ENCODE measurements around the gene DOCK6.
"Not testable (repeated sequence)": the region's sequence is repeated elsewhere in the genome, so short reads cannot be mapped to it uniquely, and the experiment has no call there.

The DOCK6 gene

DNA sequence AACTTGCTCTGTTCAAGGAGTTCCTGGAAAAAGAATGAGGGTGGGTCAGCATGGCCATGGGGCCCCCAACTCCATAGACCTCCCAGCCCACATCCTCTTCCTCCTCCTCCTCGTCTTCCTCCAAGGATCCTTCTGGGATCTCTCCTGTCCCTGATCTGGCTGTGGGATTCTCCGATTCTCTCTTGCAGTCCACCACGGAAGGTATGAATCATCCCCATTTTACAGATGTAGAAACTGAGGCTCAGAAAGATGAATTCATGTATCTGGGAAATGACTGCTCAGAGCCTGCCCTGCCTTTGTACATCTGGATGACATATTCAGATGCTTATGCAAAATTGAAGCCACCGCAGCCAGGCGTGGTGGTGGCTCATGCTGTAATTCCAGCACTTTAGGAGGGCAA lies 62.8 kb downstream of the DOCK6 start:
- in situ Hi-C loops (cut with HindIII; ENCODE audit: low sequenced_read_pairs), result no loop called here

DNA sequence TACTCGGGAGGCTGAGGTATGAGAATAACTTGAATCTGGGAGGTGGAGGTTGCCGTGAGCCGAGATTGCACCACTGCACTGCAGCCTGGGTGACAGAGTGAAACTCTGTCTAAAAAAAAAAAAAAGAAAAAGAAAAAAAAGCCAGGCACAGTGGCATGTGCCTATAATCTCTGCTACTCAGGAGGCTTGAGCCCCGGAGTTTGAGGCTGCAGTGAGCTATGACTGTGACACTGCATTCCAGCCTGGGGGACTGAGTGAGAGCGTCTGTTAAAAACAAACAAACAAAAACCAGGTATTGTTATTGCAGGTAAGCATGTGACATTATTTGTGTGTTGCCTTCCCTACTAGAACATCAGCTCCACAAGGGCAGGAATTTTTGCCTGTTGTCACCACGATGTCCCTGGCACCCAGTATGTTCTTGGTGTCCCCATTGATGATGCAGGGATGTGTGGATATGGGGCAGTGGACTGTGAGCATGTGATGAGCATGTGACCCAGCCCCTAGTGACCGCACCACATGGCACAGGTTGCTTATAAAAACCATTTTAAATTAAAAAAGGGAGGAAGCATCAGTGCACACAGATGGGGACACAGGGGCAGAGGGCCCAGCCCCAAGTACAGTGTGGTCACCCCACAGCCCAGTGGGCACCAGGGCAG lies 63.4 kb downstream of the DOCK6 start:
- in situ Hi-C loops (cut with HindIII; ENCODE audit: low sequenced_read_pairs), result no loop called here

DNA sequence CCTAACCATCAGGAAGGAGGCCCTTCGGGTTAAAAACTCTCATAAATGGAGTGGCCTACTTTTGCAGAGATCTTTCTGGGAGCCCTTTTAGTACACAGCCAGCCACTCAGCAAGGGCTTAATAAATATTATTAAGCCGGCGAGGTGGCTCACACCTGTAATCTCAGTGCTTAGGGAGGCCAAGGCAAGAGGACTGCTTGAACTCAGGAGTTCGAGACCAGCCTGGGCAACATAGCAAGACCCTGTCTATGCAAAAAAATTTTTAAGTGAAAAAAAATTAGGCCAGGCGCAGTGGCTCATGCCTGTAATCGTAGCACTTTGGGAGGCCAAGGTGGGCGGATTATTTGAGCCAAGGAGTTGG lies 64.2 kb downstream of the DOCK6 start:
- in situ Hi-C loops (cut with HindIII; ENCODE audit: low sequenced_read_pairs), result no loop called here

DNA sequence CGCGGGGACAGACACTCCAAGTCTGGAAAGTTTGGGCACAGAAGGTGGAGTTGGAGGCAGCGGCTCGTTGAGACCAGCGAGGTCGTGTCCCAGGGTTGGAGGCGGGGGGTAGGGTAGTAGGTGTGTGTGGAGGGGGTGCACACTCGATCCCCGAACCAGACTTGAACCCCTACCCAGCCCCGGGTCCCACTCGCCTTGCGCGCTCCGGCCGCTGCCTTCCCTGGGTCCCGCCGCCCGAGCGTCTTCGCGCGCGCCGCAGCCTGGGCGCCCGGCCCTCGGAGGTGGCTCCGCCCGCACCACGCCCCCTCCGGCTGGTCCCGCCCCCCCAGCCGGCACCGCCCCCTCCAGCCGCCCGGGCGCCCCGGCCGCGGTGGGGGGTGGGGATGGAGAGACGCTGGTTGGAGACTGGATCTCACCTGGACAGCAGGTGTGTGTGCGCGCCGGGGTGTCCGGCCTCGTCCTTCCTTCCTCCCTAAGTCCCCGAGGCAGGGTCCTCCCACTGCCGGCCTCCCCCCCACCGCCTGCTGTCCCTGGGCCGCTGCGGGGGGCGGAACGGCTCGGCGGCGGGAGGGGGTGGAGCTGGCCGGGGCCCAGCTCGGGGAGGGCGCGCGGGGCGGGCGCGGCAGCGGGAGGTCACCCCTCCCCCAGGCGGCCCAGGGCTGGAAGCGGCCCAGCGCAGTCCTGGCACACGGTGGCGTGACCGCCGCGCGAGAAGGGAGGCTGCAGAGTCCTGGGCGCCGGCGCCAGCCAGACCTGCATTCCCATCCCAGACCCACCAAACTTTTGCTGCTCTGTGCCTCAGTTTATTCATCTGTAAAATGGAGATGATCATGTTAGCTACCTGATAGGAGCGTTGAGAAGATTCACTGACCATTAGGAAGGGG lies 64.8 kb downstream of the DOCK6 start, which contains the start of gene KANK2:
Gene KANK2, minus strand, starts transcription at position 255 of the 884 bp plus-strand sequence. CDS start 3,034 bp downstream, outside the sequence.
- in situ Hi-C loops (cut with HindIII; ENCODE audit: low sequenced_read_pairs), result no loop called here

DNA sequence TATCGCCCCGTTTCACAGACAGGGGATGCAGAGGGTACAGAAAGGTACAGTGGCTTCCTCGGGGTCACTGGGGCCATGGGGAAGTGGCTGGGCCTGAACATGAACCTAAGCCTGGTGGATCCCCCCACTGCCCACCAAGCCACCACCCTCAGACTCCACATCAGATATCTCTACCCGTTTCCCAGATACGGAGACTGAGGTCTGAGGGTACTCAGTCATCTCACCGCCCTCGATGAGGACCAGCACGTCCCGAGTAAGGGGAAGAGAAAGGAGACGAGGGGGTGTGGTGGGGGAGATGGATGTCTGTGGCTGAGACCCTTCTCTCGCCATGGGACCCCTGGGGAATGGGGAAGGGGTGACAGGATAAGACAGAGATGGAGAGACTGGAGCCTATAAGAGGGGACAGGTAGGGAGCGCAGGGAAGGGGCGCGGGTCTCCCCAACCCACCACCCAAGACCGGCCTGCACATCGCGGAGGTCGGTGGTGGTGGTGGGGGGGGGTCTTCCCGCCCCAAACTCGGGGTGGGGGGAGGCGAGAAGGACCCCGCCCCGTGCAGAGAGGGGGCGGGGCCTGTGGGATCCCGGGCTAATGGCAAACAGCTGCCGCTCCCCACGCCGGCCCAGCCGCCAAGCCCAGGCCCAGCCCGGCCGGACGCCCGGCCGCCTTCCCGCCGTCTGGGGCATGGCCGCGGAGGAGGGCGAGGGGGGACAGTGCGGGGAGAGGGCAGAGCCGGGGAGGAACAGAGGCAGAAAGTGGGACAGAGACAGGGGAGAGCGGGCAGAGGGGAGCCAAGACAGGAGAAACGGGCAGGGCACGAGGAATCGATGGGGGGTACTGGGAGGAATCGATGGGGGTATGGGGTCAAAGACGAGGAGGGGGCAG lies 65.7 kb downstream of the DOCK6 start:
- in situ Hi-C loops (cut with HindIII; ENCODE audit: low sequenced_read_pairs), result no loop called here

DNA sequence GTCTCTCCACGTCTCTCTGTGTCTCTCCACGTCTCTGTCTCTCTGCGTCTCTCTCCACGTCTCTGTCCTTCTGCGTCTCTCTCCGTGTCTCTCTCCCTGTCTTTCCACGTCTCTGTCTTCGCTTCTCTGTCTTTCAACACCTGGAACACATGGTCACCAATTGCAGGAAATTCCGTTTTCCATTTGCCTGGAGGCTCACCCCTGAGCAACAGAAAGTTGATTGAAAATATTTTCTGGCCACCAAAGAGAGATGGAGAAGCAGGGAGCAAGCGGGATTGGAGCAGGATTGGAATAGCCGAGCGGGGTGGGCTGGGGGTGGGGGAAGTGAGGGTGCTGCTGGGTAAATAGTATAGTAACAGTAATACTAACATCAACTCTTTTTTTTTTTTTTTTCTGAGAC lies 66.6 kb downstream of the DOCK6 start:
- in situ Hi-C loops (cut with HindIII; ENCODE audit: low sequenced_read_pairs), result no loop called here

DNA sequence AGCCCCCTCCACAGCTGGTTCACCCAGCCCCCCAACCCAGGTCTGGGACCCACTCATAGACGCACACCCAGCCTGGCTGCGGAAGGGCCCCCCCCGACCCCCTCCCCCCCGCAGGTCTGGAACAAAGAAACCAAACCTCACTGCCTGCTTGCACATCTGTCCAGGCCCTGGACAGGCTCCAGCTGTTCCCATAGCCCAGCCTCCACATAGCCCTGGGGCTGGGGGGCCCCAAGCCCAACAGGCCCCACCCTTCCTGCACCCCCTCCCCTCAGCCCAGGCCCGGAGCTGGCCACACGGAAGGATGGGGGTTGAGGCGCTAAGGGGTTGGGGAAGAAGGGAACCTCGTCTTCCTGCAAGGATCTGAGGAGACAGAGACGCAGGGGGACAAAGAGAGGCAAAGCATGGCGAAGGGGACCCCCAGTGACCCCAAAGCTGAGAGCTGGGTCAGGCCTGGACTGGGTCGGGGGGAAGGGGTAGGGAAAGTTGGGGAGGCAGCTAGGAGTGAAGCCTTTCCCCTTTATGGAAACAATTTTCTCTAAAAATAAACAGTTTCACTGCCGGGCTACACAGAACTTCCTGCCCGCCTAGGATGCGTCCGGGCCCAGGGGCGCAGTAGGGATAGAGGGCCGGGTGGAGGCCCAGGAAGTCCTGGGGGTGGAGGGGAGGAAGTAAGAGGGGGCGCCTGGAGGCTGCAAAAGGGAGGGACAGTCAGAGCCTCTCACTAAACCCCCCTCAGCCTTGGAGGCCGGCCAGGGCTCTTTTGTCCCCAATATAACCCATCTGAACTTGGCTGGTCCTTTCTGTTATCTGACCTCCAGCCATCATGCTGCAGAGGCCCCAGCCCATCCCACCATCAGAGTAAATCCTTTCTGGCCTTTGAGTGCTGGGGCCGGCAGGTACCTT lies 67.4 kb downstream of the DOCK6 start:
- in situ Hi-C loops (cut with HindIII; ENCODE audit: low sequenced_read_pairs), result no loop called here

DNA sequence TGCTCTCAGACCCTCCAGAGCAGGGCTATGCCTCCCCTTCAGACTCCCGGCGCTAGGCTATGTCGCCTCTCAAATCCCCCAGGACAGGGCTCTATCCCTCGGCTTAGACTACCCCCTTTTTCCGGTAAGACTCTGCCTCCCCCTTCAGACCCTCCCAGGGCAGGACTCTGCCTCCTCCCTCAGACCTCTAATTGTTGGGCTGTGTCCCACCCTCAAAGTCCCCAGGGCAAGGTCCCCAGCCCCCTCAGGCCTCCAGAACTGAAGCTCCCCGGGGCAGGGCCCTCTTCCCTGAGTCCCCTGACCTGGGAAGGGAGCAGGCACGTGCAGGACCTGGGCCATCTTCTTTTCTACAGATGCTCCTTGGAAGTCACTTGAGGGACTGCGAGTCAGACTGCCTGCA lies 68.2 kb downstream of the DOCK6 start:
- in situ Hi-C loops (cut with HindIII; ENCODE audit: low sequenced_read_pairs), result no loop called here

DNA sequence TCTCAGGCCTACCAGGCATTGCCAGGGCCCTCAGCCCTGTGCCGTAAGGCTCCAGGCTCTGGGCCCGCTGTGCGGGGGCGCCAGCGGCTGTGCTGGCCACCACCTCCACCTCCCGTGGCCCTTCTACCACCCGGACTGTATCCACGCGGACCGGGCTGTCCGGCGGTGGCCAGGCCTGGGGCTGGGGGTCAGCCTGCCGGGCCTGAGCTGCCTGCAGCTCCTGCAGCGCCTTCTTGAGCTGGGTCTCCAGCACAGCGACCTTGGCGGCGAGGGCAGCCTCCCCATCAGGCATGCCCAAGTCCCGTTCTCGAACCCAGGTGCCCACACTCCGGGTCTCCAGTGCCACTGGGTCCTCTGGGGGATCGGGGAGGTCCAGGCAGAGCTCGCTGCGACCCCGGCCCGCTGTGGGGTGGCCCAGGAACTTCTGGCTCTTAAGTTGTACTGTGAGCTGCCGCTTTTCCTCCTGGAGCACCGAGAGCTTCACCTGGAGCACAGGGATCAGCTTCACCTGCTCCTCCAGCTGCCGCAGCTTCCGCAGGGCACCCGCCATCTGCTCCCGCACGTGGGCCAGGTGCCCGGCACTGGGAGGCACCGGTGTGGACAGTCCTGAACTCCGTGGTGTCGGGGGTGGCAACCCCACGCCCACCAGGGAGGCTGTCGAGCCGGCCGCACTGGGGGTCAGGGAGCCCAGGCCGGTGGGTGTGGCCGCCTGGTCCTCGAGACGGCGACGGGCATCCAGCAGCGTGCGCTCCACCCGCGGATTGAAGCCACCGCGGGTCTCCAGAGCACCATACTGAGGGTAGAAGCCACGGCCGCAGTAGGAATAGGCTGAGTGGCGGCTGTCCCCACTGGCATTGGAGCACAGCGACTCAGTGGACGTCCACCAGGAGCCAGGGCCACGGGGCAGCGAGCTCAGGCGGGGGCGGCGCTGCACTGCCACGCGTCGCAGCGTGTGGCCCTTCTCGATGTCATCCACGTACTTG lies 69.1 kb downstream of the DOCK6 start:
- in situ Hi-C loops (cut with HindIII; ENCODE audit: low sequenced_read_pairs), result no loop called here

DNA sequence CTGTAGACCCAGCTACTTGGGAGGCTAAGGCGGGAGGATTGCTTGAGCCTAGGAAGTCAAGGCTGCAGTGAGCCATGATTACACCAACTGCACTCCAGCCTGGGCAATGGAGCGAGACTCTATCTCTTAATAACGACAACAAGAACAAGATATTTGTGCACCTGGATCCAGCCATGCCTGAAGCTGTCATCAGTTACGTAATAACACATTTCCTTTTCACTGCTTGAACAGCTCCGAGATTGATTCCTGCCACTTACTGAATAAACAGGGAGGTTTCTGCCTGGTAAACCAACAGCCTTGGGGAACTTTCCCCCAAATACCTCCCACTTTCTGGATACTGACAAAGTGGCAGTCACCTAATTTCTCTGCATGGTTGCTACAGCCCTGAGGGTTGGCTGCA lies 70.4 kb downstream of the DOCK6 start:
- in situ Hi-C loops (cut with HindIII; ENCODE audit: low sequenced_read_pairs), result no loop called here

DNA sequence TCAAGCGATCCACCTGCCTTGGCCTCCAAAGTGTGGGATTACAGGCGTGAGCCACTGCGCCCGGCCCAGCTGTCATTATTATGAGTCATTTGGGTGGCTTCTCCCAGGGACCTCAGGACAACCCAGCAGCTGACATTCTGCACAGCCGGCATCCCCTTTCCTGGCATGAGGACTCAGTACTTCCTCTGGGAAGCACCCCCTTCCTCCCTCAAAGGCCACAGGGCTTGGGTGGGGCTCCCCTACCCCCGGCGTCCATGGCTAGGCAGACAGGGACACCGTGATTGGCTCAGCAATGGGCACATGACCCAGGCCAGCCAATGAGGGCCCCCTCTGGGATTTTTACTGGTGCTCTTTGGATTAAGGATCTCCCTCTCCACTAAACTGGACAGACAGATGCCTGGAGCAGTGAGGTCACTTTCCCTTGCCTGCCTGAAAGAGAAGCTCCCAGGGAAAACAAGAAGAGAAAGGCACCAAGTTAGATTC lies 71.0 kb downstream of the DOCK6 start:
- in situ Hi-C loops (cut with HindIII; ENCODE audit: low sequenced_read_pairs), result no loop called here

DNA sequence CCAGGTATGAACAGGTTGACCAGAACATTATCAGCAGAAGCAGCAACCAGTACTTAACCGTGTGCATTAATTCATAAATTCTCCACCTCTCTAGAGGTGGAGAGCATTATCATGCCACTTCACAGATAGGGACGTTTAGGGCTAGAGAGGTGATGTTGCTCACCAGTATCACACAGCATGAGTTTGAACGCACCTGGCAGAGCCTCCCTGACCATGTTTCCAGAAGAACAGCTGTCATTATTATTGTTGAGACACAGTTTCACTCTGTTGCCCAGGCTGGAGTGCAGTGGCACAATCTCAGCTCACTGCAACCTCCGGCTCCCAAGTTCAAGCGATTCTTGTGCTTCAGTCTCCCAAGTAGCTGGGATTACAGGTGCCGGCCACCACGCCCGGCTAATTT lies 71.8 kb downstream of the DOCK6 start:
- in situ Hi-C loops (cut with HindIII; ENCODE audit: low sequenced_read_pairs), result no loop called here

DNA sequence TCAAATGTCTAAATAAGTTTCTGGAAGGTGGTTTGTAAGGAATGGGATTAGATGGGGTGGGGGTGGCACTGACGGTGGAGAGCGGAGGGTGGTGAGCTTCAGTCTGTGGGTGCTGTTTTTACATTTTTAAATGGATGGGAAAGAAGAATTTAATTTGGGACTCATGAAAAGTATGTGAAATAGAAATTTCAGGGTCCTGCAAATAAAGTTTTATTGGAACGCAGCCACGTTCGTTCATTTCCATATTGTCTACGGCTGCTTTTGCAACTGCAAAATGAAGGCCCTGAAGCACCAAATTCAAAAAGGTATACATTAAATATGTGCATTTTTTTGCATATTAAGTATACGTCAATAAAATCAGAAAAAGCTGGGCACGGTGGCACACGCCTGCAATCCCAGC lies 74.9 kb downstream of the DOCK6 start:
- in situ Hi-C loops (cut with HindIII; ENCODE audit: low sequenced_read_pairs), result no loop called here

DNA sequence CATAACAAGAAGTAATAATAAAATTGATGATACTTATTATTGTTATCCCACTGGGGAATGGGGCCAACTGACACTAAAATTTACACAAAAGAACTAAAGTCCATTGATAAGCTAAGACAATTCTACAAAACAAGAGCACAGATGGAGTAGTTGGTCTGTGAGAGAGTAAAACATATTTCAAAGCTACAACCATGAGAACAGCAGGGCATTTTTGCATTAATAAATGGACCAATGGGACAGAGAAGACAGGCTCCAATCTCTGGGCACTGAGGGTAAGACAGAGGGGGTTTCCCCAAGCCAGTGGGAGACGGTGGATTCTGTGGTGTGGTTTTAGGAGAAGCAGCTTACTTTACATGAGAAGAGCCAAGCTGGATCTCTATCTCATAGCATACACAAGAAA lies 79.3 kb downstream of the DOCK6 start:
- in situ Hi-C loops (cut with HindIII; ENCODE audit: low sequenced_read_pairs), result no loop called here

DNA sequence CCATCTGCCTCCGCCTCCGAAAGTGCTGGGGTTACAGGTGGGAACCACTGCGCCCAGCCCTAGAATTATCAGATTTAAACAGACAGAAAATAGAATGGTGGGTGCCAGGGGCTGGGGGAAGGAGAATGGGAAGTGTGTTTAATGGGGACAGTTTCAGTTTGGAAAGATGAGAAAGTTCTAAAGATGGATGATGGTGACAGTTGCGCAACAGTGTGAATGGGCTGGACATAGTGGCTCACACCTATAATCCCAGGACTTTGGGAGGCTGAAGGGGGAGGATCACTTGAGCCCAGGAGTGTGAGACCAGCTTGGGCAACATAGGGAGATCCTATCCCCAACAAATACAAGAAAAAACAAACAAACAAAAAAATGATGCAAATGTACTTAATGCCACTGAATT lies 80.8 kb downstream of the DOCK6 start:
- in situ Hi-C loops (cut with HindIII; ENCODE audit: low sequenced_read_pairs), result no loop called here

DNA sequence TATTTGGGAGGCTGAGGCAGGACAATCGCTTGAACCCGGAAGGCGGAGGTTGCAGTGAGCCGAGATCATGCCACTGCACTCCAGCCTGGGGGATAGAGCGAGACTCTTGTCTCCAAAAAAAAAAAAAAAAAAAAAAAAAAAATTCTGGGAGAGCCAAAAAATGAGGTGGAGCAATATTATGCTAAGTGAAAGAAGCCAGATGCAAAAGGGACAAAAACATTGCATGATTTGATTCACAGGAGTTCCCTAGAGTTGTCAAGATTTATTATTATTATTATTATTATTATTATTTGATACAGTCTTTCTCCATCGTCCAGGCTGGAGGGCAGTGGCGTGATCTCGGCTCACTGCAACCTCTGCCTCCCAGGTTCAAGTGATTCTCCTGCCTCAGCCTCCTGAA lies 81.3 kb downstream of the DOCK6 start:
- in situ Hi-C loops (cut with HindIII; ENCODE audit: low sequenced_read_pairs), result not testable (repeated sequence)

DNA sequence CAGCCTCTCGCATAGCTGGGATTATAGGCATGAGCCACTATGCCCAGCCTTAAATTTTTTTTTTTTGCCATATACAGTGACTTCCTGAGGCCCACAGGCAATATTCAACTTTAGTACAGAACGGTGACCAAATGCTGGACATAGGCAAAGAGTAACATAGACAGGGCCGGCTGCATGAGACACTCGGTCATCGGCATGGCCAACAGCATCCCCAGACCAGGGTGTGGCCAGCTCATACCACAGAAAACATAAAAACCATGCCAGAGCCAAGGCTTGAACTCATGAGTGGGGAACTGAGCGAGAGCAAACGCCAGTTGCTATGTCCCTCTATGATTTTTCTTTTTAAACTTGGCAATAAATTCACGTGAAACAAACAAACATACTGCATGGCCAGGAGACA lies 82.0 kb downstream of the DOCK6 start:
- in situ Hi-C loops (cut with HindIII; ENCODE audit: low sequenced_read_pairs), result no loop called here

DNA sequence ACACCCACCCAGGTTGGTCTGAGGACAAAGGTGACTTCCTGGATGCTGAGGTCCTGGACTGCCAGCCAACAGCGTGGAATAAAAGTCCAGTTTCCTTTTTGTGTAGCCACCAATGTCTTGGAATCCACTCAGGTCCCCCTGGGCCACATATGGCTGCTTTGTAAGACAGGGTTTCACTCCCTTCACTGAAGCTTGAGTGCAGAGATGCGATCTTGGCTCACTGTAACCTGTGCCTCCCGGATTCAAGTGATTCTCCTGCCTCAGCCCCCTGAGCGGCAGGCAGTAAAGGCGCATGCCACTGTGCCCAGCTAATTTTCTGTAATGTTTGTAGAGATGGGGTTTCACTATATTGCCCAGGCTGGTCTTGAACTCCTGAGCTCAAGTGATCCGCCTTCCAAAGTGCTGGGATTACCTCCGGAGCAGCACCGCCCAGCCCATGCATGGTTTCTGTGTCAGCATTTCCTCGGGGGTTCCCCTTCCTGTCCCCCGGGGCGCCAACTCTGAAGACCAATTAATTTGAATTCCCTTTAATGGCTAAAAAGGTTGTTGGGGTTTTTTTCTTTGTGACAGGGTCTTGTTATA lies 82.5 kb downstream of the DOCK6 start:
- in situ Hi-C loops (cut with HindIII; ENCODE audit: low sequenced_read_pairs), result loop anchor here (5.0 kb wide), 1 partner anchor 153 kb away; no protein-coding TSS in a partner anchor

DNA sequence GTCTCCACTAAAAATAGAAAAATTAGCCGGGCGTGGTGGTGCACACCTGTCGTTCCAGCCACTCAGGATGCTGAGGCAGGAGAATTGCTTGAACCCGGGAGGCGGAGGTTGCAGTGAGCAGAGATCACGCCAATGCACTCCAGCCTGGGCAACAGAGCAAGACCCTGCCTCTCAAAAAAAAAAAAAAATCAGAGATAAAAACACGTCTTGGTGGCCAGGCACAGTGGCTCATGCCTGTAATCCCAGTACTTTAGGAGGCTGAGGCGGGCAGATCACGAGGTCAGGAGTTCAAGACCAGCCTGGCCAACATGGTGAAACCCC lies 83.2 kb downstream of the DOCK6 start:
- in situ Hi-C loops (cut with HindIII; ENCODE audit: low sequenced_read_pairs), result loop anchor here (5.0 kb wide), 1 partner anchor 152 kb away; no protein-coding TSS in a partner anchor
